Activated T-helper 1 cell treated with anti-CD3 and anti-CD28 coated beads, Interleukin-12 subunit alpha, Interleukin-12 subunit beta, Interleukin-2, Interleukin-4 antibody, amounts not matched to agents 30 ng/mL and 10 ng/mL and 1 ng/mL, durations not matched to agents 14 hours and 24 hours and 36 hours (primary cell): ENCODE data around the gene DSCAML1. TPM values are rescaled to one million over a fixed set of nuclear protein-coding genes. Genes with fewer than 3 reads are reported as not detected.

ENCODE experiments used
- DNase-seq: peaks from one replicate; pipeline ENCODE4 v3.0.0; 2021; ENCODE audit warnings: low spot score
- H3K27ac Mint-ChIP-seq: one replicate; pipeline ENCODE4 v1.8.0; 2021; ENCODE audit warnings: mild to moderate bottlenecking, mixed read lengths
- H3K27me3 Mint-ChIP-seq: one replicate; pipeline ENCODE4 v1.8.0; 2022; ENCODE audit warnings: mild to moderate bottlenecking, moderate library complexity, mixed read lengths; ENCODE audit not compliant: insufficient read depth
- H3K36me3 Mint-ChIP-seq: one replicate; pipeline ENCODE4 v1.8.0; 2021; ENCODE audit warnings: low read depth, mixed read lengths
- H3K4me1 Mint-ChIP-seq: one replicate; pipeline ENCODE4 v1.8.0; 2021; ENCODE audit warnings: low read depth, mixed read lengths
- H3K4me3 Mint-ChIP-seq: one replicate; pipeline ENCODE4 v1.8.0; 2021; ENCODE audit warnings: mild to moderate bottlenecking, moderate library complexity, mixed read lengths
- H3K9me3 Mint-ChIP-seq: one replicate; pipeline ENCODE4 v1.8.0; 2021; ENCODE audit warnings: mixed read lengths
- intact Hi-C: fragments of 100-400 bp; cut with micrococcal nuclease; formaldehyde crosslinking; loops from one replicate; pipeline ENCODE4 v1.15.1; 2024
- total RNA-seq: library from RNA; stranded (reverse); gene quantifications from 2 replicates; pipeline ENCODE4 v1.2.3, GENCODE V29; 2022

DSCAML1 gene
- total RNA-seq, 1 donor from 2014 or later = not detected

DNA sequence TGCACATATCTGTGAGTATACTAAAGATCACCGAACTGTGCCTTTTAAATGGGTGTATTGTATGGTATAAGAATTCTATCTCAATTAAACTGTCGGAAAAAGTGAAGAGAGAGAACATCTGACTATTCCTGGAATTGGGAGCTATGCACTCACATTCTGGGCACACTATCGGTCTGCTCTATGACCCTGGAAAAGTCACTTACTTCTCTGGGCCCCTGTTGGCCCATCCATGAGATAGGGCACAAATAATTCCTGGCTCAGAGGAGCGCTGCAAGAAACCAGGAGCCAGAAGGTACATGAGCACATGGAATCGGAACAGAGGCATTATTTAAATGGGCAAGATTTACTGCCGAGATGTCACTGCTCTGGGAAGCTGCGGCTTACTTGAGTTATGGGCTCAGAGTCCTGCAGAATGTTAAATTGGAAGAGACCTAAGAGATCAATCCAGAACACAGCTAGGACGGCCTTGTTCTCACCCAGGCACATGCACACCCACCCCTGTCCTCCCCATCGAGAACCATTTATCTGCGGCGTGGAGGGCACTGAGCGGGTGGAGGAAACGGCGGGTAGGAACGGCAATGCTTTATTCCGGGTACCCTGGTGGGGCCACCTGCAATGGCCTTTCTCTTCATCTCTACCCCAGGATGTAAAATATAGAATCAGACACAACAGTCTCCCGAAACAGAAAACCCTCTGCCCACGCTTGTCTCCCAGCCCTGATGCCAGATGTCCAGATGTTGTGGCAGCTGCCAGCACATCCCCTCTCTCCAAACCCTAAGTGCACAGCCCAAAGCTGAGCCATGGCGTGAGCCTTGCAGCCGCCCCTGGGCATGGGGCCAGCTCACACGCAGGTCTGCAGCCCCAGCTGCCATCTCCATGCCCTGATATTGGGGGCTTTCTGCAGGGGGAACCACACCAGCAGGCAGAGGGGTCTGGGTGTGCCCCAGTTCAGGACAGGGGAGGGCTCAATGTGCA is 142.4 kb downstream of the DSCAML1 start:
- Mint-ChIP-seq H3K9me3 (no peaks in the 10 kb centered on the region), H3K27ac (no peak overlapping the region), H3K4me3 (no peak overlapping the region), H3K27me3 (peaks cover 4% of the 10 kb centered on the region), H3K4me1 (no peaks in the 10 kb centered on the region), H3K36me3 (no peaks in the 10 kb centered on the region)
- intact Hi-C loops = no loop called here
- DNase-seq = no peak

DNA sequence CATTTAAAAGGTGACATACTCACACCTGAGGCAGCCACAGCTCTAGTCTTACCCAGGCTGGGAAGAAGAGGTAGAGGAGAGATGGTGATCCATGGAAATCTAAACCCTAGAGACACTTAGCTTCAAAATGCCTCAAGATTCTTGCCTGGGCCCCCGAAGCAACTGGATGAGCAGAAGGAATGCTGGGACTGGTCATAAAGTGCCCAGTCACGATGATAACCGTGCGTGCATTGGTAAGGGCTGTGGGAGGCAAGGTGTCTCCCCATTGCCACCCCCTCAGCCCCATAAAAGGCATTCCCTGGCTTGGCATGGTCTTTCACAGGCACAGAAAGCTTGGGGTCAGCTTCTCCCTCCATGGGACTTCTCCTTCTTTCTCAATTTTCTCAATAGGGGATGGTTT is 144.5 kb downstream of the DSCAML1 start:
- H3K9me3 Mint-ChIP-seq = no peaks in the 10 kb centered on the region
- no peaks in the 10 kb centered on the region for H3K4me1 Mint-ChIP-seq
- no peak overlapping the region for H3K4me3 Mint-ChIP-seq
- H3K36me3 Mint-ChIP-seq = no peaks in the 10 kb centered on the region
- intact Hi-C loops = no loop called here
- DNase-seq = no peak
- peaks cover 2% of the 10 kb centered on the region for H3K27me3 Mint-ChIP-seq
- no peak overlapping the region for H3K27ac Mint-ChIP-seq

DNA sequence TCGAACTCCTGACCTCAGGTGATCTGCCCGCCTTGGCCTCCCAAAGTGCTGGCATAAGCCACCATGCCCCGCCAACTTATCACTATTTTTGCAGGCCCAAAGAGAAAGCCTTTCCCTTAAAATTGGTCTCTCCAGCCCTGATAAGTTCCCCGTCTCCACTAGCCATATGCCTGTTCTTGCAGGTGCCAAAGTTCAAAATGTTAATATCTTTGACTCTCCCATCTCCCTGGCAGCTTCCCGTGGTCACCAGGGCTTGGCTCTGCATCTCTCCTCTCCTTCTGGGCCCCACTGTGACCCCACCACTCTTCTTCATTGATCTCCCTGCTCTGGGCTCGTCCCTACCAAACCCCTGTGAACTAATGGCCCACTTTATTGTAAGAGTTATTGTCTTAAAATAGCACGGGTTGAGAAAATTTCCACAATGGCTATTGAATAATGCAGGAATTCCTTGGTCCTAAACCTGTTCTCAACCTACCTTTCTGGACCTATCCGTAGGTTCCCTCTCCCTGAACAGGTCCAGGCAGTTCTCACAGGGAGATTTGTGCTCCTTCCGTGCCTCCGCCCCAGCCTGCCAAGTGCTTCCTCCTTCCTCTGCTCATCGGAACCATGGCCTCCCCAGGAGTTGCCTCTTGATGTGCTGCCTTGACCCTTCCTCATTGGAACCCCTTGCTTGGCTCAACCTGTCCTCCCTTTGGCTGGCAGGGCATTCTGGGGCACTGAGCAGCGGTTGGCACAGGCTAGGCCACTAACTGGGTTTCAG is 147.5 kb downstream of the DSCAML1 start:
- Mint-ChIP-seq H3K27ac (no peak overlapping the region), H3K27me3 (peaks cover 2% of the 10 kb centered on the region), H3K4me1 (no peaks in the 10 kb centered on the region), H3K4me3 (no peak overlapping the region), H3K9me3 (no peaks in the 10 kb centered on the region), H3K36me3 (no peaks in the 10 kb centered on the region)
- intact Hi-C loops = no loop called here
- no peak for DNase-seq

DNA sequence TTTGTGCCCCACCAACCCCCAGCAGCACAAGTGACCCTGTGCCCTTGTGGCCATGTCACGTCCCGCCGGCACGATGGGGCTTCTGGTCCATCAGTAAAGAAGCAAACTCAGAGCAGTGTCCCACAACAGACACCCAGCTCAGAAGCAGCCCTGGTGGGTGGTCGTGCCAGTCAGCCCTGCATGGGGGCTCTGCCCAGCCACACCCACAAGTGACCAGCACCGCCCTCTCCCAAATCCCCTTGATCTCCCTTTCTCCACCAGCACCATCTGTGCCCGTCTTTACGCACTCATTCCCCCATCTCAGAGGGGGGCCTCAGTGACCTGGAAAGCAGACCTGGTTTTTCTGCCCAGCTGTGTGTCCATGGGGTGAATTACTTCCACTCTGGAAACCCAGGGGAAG is 149.1 kb downstream of the DSCAML1 start:
- no peaks in the 10 kb centered on the region for H3K9me3 Mint-ChIP-seq
- H3K4me3 Mint-ChIP-seq = no peak overlapping the region
- intact Hi-C loops = no loop called here
- no peak overlapping the region for H3K27ac Mint-ChIP-seq
- no peaks in the 10 kb centered on the region for H3K4me1 Mint-ChIP-seq
- H3K27me3 Mint-ChIP-seq = peaks cover 2% of the 10 kb centered on the region
- DNase-seq = no peak
- H3K36me3 Mint-ChIP-seq = no peaks in the 10 kb centered on the region

DNA sequence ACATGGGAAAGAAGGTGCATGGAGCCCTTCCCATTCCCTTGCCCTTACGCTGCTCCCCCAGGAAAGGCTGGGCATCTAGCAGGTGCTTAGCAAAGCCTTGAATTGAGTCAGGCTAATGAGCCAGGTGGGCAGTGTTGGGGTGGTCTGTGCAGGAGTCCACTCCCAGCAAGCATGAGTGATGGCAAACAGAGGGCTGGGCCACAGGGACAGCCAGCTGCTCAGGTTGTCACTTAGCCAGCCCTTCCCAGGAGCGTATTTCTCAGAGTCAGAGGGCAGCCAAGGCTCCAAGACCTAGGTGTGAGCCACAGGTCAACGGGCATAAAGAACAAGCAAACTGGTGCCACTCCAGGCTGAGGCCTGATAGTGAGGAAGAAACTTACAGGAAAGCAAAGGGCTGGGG is 149.8 kb downstream of the DSCAML1 start:
- intact Hi-C loops = no loop called here
- peaks cover 2% of the 10 kb centered on the region for H3K27me3 Mint-ChIP-seq

GRCh38 chr11:117646411-117646810 is 150.6 kb downstream of the DSCAML1 start:
- Mint-ChIP-seq H3K4me1 (no peaks in the 10 kb centered on the region), H3K9me3 (no peaks in the 10 kb centered on the region), H3K4me3 (no peak overlapping the region), H3K27me3 (peaks cover 2% of the 10 kb centered on the region), H3K27ac (no peak overlapping the region), H3K36me3 (no peaks in the 10 kb centered on the region)
- intact Hi-C loops = no loop called here
- DNase-seq = no peak

More for the DNA sequence above, 149.8 kb downstream of the DSCAML1 start:
- H3K4me1 Mint-ChIP-seq = no peaks in the 10 kb centered on the region
- H3K27ac Mint-ChIP-seq = no peak overlapping the region
- no peaks in the 10 kb centered on the region for H3K9me3 Mint-ChIP-seq
- no peaks in the 10 kb centered on the region for H3K36me3 Mint-ChIP-seq
- DNase-seq = no peak
- H3K4me3 Mint-ChIP-seq = no peak overlapping the region

GRCh38 chr11:117644403-117645155 is 152.4 kb downstream of the DSCAML1 start:
- no peaks in the 10 kb centered on the region for H3K9me3 Mint-ChIP-seq
- no peaks in the 10 kb centered on the region for H3K36me3 Mint-ChIP-seq
- H3K4me3 Mint-ChIP-seq = no peak overlapping the region
- intact Hi-C loops = no loop called here
- peaks cover 2% of the 10 kb centered on the region for H3K27me3 Mint-ChIP-seq
- H3K27ac Mint-ChIP-seq = no peak overlapping the region
- no peaks in the 10 kb centered on the region for H3K4me1 Mint-ChIP-seq
- no peak for DNase-seq

DNA sequence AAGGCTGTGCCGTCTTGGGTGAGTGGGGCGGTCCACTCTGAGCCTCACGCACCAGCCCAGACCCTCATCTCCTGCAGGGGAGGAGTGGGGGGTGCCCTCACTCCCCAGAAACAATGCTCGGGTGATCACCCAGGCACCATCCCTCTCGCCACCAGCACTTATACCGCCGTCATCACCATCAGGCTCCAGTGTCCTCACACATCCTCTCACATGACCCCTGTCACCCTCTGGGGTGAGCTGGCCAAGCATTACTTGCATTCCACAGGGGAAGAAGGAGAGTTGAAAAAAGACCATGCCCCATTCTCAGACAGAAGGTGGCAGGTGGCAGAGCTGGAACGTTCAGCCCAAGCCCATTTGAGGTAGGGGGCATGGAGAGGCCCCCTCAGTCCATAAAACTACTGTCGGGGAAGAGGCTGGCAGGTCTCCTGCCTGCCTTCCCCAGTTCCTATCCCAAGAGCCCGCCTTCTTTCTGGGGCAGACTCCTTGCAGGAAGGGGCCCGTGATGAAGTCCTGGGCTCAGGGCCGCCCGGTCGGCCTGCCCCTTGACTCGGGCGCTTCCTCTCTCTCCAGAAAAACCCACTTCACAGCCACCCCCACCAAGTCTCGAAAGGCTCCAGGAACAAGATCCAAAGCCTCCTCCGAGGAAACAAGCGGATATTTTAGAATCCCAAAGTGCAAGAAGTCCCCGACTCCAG is 153.3 kb downstream of the DSCAML1 start:
- Mint-ChIP-seq H3K4me1 (no peaks in the 10 kb centered on the region), H3K4me3 (no peak overlapping the region), H3K27ac (no peak overlapping the region), H3K27me3 (peaks cover 2% of the 10 kb centered on the region), H3K36me3 (no peaks in the 10 kb centered on the region), H3K9me3 (no peaks in the 10 kb centered on the region)
- DNase-seq = no peak
- intact Hi-C loops = no loop called here

- H3K4me1 Mint-ChIP-seq = no peaks in the 10 kb centered on the region
Observed at GRCh38 chr11:117642835-117643234, 154.2 kb downstream of the DSCAML1 start.

GRCh38 chr11:117642396-117642795 is 154.6 kb downstream of the DSCAML1 start:
- H3K27me3 Mint-ChIP-seq = peaks cover 2% of the 10 kb centered on the region
- H3K27ac Mint-ChIP-seq = no peak overlapping the region
- H3K9me3 Mint-ChIP-seq = no peaks in the 10 kb centered on the region
- H3K4me3 Mint-ChIP-seq = no peak overlapping the region
- DNase-seq = no peak
- intact Hi-C loops = no loop called here
- H3K4me1 Mint-ChIP-seq = no peaks in the 10 kb centered on the region
- no peaks in the 10 kb centered on the region for H3K36me3 Mint-ChIP-seq

More at GRCh38 chr11:117642835-117643234, 154.2 kb downstream of the DSCAML1 start:
- no peaks in the 10 kb centered on the region for H3K9me3 Mint-ChIP-seq
- H3K36me3 Mint-ChIP-seq = no peaks in the 10 kb centered on the region
- DNase-seq = no peak
- no peak overlapping the region for H3K4me3 Mint-ChIP-seq
- peaks cover 2% of the 10 kb centered on the region for H3K27me3 Mint-ChIP-seq
- intact Hi-C loops = no loop called here
- H3K27ac Mint-ChIP-seq = no peak overlapping the region

DNA sequence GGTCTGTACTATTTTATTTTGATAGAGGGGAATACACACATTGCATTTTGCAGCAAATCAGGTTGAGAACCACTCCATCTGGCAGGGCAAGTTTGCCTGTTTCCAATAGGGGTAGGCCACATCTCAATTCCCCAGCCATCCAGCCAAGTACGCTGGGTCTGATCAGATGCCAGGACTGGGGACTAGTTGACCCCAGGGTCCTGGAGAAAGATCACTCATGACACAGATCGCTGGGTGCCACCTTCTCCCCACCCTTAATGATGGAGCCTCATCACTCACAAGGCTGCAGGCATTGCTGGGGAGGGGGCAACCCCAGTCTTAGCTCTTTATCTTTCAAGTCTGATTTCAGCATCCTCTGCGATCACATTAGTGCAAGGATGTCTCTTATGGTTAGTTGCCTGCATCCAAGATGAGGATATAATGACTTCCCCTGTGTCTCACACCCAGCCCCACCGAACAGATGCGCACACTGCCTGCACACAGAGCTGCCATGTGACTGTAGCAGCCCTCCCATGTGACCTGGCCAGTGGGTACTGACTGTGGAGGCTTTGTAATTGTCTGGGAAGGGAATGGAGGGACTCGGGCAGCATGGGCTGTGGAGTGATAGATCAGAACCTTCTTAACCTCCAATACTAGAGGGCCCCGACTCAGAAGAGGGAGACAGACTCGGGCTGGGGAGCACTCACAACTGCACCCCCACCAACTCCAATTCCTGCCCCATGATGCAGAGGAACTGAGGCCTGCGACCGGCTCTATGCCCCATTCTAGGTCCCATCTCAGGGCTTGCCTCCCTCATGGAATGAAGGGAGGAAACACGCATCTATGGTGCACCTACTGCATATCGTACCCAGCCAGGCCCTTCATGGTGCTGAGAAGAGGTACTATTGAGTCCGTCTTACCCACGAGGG is 155.8 kb downstream of the DSCAML1 start:
- intact Hi-C loops = no loop called here
- Mint-ChIP-seq H3K9me3 (no peaks in the 10 kb centered on the region), H3K36me3 (no peaks in the 10 kb centered on the region), H3K4me3 (no peak overlapping the region), H3K27ac (no peak overlapping the region), H3K4me1 (no peaks in the 10 kb centered on the region), H3K27me3 (no peaks in the 10 kb centered on the region)
- DNase-seq = no peak
